HL-60/S4 treated with phorbol 12-myristate 13-acetate at 8.2 ng/mL for 4 days and 3 days (cell line): ENCODE data around the gene TEKT2.

Experiments used
- in situ Hi-C: fragments of 300-500 bp; cut with MboI; formaldehyde crosslinking; loops from 2 replicates; pipeline ENCODE4 v1.15.0; 2022; ENCODE audit warnings: low sequenced_read_pairs

Gene TEKT2

DNA sequence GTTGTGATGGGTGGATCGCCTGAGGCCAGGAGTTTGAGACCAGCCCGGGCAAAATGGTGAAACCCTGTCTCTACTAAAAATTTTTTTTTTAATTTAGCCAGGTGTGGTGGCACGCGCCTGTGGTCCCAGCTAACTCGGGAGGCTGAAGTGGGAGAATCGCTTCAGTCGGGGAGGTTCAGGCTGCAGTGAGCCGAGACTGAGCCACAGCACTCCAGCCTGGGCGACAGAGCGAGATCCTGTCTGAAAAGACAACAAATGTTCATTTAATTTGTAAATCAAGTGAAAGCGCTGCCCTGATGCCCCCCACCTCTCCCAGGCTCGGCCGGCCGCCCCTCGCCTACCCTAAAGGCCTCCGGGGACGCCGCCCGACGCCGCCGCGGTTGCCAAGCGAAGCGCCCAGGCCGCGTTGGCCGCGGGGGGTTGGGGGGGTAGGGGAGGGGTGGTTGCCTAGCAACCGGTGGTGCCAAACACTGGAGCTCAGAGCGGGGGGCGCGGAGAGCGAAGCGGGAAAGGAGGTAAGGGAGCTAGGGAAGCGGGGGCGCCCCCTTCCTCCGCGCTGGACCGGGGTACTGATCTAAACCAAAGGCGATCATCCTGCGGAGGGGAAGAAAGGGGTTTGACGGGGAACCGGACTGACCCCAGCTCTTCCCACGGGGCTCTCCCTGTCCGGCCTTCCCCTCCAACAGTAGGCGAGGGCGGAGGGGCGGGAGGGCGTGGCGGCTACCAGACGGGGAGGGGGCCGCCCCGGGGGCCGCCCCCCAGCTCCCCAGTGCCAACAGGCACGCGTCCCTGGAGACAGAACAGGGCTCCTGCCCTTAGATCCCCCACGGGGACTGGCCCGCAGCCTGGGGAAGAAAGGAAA, at the start of gene TEKT2:
Gene TEKT2, plus strand, starts transcription at position 460 of the 862 bp plus-strand sequence. CDS start 828 bp downstream, outside the sequence.
- in situ Hi-C loops = no loop called here

GRCh38 chr1:36034692-36035091, 49.2 kb upstream of the TEKT2 start:
- in situ Hi-C loops = no loop called here

GRCh38 chr1:36035154-36035553, 48.7 kb upstream of the TEKT2 start:
- in situ Hi-C loops = no loop called here

- in situ Hi-C loops = no loop called here
Measured at GRCh38 chr1:36040238-36040637, 43.7 kb upstream of the TEKT2 start.

- in situ Hi-C loops = no loop called here
Measured at GRCh38 chr1:36051821-36052220, 32.1 kb upstream of the TEKT2 start.

- in situ Hi-C loops = no loop called here
Measured at GRCh38 chr1:36053978-36054377, 29.9 kb upstream of the TEKT2 start.

DNA sequence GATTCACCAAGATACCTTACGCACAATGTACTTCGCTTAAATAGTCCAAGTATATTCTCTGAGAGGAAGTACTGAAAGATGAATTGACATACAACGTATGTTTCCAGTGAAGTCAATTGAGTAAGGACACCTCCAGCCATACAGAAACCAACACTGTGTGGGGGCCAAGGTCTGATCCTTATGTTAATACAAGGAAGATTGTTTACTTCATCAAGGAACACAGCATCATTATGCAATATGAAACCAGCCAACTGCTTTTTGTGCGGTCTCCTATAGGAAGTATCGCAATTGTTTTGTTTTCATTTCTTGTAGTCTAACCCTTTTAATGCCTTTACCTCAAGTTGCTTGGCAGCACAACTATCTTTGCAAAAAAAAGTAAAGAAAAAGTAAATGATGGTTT, 28.2 kb upstream of the TEKT2 start:
- in situ Hi-C loops = no loop called here

- in situ Hi-C loops = no loop called here
Measured at GRCh38 chr1:36062315-36062714, 21.6 kb upstream of the TEKT2 start.

DNA sequence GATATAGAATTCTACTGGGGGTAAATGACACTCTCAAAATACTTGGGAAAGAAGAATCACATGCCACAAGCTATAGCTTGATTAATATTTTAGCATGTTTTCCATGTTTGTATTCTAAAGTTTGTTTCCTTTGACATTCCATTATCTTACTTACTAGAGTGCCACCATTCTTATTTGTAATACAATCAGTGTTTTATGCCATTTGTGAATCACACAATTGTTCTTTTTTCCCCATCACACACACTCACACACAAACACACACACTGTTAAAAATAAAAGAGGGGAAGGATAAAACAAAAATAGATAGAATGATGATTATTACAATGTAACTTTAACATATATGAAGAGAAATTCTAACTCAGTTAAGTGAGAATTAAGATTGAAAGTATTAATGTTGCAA, 16.0 kb upstream of the TEKT2 start:
- in situ Hi-C loops = no loop called here

- in situ Hi-C loops = no loop called here
Measured at GRCh38 chr1:36068866-36069265, 15.0 kb upstream of the TEKT2 start.

DNA sequence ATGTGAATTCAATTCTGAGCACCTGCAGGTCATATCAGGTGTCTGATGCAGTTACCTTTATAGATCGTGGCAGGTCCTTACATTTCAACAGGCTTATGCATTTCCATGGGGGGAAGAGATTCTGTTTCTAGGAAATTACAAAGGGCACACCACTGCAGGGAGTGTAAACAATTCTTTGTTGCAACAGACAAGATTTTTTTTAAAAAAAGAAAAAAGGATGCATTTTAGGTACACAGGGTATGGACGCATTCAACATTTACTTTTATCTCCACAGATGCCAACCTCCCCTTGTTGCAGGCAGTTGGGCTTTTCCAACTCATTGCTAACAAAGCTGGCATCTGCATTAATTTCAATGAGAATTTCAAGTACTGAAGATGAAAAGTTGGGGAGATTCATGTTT, 13.5 kb upstream of the TEKT2 start:
- in situ Hi-C loops = no loop called here

DNA sequence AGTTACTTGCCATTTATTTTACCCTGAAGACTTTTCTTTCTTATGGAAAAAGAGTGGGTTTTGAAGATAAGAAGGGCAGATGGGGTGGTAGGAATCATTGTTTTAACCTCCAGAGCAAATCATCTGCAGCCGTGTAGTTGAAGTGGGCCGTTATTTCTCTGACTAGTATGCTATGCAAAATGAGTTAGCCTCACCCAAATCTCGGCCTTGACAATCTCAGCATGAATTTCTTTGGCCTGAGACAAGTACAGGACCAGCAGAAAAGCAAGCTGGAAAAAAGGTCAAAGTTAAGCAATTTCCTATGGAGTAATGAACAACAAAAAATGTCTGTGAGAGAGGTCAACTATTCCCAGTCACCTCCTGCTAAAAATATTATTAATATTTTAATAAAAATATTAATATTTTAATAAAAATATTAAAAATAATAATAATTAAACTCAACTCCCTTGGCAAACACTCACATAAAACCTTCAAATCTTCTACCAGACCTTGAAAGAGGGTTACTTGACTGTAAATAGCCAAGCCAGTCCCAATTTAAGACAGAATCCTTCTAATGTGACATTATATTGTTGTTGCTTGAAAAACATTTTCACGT, 6.8 kb upstream of the TEKT2 start:
- in situ Hi-C loops = no loop called here

- in situ Hi-C loops = no loop called here
Measured at GRCh38 chr1:36080236-36080635, 3.7 kb upstream of the TEKT2 start.

- in situ Hi-C loops = no loop called here
Measured at GRCh38 chr1:36080801-36081200, 3.1 kb upstream of the TEKT2 start.

DNA sequence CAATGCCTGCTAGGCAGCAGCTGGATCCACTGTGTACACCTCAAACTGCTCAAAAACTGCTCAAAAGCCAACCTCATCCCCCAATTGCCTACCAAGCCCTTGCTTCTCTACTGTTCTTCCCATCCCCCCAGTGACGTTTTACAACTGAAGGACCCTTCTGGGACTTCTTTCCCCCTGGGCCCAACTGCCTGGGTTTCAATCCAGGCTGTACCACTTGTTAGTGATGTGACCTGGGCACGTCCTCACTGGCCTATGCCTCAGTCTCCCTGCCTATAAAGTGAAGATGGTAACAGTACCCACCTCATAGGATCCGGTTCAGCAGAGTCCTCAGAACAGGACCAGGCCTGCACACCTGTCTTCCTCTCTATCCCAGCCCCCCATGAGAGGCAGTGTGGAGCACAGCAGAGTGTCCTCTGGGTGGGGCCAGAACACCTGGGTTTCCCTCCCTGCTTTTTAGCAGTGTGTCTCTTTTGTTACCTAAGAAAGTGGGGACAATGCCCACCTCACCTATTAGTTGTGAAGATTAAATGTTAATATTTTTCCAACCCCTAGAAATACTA, 1.9 kb upstream of the TEKT2 start:
- in situ Hi-C loops = no loop called here

DNA sequence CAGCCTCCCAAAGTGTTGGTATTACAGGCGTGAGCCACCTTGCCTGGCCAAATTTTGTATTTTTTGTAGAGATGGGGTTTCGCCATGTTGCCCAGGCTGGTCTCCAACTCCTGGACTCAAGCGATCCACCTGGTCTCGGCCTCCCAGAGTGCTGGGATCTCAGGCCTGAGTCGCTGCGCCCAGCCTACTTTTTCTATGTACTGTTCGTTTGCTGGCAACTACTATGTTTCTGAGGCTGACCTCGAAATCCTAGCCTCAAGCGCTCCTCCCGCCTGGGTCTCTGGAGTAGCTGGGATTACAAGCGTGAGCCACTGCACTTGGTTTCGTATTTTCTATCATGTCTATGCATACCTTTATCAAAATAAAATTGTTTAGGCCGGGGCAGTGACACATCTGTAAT, 675 bp upstream of the TEKT2 start:
- in situ Hi-C loops = no loop called here

GRCh38 chr1:36084497-36085115, 712 bp downstream of the TEKT2 start:
- in situ Hi-C loops = no loop called here

DNA sequence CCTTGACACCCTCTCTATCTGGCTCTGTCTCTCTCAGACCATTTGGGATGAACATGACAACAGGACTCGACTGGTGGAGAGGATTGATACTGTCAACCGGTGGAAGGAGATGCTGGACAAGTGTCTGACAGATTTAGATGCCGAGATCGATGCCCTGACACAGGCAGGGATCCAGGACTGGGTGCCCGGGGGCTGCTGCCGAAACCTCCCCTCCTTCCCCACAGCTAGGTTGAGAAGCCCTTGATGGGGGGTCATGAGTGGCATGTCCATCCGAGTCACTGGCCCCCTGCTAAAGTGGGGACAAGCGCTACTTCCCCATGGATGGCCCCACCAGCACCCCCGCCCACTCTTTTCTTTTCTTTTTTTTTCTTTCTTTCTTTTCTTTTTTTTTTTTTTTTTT, 1.2 kb downstream of the TEKT2 start:
- in situ Hi-C loops = no loop called here

GRCh38 chr1:36085686-36086526, 2.0 kb downstream of the TEKT2 start:
- in situ Hi-C loops = no loop called here

DNA sequence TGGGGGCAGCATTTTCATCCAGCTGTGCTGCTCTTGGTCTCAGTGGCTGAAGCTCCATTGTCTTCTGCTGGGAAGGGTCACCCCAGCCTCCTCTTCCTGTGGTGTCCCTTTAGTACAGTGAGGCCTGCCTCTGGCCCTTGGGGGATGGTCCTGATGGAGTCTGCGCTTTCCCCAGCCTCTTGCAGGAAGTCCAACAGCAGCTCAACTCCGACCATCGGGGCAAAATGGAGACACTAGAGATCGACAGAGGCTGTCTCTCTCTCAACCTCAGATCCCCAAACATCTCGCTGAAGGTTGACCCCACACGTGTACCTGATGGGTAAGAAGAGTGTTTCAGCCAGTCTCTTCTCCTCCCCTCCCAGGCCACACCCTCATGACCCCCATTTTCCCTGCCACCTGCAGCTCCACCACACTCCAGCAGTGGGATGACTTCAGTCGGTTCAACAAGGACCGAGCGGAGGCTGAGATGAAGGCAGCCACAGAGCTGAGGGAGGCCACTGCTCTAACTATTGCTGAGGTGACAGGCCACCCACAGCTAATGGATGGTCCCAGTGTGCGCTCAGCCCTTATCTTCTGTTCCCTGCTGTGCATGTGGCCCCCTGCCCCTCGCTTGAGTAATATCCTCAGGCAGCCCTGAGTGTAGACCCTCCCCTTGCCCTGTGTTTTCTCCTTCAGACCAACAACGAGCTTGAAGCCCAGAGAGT, 2.8 kb downstream of the TEKT2 start:
- in situ Hi-C loops = no loop called here
